GM18517 (cell line): ENCODE results near the gene LY86.

Experiments used
- ATAC-seq: cut with Tn5 transposase; IDR thresholded peaks from one replicate; pipeline ENCODE4 v1.9.1; 2021; ENCODE audit warnings: mild to moderate bottlenecking, moderate library complexity; ENCODE audit not compliant: unreplicated experiment

The LY86 gene

DNA sequence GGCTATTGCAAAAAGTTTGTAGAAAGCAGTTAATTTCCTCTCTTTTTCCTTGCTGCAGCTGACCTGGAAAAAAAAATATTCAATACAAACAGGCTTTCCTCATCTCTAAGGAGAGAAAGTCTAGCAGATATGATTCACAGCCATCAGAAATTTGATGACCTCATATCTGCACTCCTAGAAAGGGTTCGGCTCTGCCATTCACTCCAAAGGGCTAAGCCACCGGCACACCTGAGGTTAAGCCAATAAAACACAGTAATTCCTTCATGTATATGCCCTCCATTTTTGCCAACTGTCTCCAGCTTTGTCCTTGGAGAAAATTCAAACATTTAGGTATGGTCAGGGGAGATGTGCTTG, 18.7 kb upstream of the LY86 start:
- ATAC-seq, result no peak

DNA sequence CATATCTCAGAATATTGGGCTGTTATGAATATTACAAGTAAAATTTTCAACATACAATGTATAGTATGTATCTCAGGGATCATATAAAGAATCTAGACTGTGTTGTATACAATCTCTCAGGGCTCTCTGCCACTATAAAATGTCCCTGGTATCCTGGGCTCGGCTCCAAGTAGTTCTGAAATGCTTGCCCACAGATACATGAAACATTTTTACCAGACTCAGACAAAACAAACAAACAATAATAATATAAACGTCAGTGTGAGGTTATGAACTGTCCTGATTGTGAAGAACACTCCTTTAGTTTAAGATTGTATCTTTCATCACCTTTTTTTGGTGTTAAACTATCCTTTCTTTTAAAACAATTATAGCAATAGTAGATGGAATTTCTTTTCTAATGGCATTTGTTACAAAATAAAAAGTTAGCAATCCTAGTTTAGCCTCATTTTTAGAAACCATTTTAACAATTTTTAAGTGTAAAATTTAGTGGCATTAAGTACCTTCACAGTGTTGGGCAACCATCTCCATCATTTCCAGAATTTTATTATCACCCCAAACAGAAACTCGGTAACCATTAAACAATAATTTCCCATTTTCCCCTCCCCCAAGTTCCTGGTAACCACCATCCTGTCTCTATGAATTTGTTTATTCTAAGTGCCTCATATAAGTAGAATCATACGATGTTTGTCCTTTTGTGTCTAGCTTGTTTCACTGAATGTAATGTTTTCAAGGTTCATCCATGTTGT, 17.4 kb upstream of the LY86 start:
- ATAC-seq, result no peak

DNA sequence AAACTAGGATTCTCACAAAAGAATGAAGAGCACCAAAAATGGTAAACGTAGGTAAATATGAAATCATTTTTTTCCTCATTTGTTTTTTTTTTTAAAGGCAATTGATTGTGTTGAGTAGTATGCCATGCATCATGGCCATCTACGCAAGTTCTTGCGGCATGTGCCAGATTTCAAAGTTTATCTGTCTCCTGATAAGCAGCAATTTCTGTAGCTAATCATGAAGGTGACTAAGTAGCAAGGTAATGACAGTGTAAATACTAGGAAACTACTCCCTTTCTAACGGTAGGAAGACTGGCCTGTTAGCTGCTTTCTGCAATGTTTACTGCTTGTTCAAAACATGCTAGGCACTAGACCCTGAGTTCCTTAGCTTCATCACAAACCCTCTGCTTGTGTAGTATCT, 13.4 kb upstream of the LY86 start:
- ATAC-seq, result no peak

DNA sequence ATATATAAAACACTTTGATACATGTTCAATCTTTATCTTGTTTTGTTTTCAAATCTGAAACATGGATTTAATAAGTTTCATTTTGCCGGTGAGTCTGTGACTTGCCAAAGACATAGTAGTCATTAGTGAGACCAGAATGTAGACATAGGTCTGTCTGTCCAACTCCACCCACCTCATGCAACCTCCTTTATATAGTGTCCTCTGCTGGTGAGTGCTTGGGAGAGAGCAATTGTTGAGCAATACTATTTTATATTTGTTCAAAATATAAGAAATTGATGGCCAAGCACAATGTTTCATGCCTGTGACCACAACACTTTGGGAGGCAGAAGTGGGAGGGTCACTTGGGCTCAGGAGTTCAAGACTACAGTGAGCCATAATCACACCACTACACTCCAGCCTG, 10.8 kb upstream of the LY86 start:
- ATAC-seq, result no peak

DNA sequence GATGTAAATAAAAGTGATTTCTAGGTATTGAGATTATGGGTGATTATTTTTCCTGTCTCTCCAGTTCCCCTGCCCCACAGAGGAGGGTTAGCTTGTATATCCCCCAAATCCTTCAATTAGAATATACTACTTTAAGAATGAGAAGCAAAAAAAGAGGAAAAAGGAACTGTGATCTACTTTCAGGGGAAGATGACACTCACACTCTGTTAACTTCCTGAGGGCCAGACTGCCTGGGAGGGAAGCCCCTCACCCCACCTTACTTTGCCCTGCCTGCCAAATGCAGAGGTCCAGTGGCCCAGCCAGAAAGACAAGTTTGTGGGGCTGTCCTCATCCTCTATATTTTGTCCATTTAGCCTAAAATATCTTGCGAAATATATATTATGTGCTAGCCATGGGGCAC, 9.2 kb upstream of the LY86 start:
- no peak for ATAC-seq

DNA sequence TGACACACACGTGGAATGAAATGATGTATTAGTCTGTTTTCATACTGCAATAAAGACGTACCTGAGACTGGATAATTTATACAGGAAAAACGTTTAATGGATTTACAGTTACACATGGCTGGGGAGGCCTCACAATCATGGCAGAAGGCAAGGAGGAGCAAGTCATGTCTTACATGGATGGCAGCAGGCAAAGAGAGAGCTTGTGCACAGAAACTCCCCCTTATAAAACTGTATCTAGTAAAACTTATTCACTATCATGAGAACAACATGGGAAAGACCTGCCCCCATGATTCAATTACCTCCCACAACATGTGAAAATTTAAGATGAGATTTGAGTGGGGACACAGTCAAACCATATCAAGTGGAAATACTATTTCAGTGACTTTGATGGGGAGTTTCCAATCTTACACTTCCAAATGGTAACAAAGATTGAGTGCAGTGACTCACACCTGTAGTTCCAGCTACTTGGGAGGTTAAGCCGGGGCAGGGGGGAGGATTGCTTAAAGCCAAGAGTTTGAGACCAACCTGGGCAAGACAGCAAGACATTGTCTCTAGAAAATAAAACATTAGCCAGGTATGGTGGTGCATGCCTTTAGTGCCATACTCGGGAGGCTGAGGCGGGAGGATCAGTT, 8.2 kb upstream of the LY86 start:
- ATAC-seq, result no peak

DNA sequence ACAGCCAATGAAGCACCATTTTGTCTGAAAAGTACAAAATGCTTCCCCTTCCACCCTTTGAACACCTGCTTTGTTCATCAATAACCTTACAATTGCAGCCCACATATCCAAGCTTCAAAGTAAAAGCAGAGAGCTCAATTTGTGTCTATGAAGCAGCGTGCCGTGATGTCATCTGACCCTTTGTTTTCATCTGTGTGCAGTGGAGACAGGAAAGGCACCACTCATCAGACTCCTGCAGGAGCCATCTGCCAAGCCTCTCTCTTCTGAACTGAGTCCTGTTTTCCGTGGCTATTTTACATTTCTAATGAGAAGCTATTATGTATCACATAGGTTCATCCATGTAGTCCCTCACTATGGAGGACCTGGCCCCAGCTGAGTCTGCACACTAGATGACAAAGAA, 7.5 kb upstream of the LY86 start:
- ATAC-seq, result no peak

DNA sequence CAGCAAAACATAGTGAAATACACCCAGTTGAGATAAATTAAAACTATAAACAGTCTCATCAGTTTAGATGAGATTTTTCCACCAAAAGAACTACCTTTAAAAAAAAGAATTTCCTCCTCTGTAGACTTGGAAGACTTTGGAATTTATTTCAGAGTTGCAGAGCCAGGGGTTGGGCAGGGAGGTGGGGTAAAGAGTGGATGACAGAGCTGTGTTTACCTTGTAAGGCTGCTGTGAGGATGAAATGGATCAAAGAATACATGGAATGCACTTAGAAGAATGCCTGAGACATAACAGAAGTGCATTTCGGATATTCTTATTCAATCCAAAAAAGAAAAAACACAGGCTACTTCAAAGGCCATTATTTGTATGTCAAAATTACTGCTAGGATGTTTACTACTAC, 6.4 kb upstream of the LY86 start:
- no peak for ATAC-seq

DNA sequence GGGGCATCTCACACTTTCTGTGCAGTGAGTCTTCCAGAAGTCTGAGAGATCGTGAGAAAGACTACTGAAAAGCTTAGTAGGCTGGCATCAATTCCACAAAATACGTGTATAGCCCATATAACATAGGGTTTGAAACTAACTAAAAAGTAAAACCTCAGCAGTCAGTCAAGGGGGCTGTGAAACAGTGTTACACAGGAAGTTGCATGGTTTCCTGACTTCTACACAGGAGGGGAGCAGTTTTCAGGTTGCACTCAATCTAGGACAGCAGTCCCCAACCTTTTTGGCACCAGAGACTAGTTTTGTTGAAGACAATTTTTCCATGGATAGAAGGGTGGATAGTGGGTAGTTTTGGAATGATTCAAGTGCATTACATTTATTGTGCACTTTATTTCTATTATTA, 4.7 kb upstream of the LY86 start:
- ATAC-seq, result no peak

DNA sequence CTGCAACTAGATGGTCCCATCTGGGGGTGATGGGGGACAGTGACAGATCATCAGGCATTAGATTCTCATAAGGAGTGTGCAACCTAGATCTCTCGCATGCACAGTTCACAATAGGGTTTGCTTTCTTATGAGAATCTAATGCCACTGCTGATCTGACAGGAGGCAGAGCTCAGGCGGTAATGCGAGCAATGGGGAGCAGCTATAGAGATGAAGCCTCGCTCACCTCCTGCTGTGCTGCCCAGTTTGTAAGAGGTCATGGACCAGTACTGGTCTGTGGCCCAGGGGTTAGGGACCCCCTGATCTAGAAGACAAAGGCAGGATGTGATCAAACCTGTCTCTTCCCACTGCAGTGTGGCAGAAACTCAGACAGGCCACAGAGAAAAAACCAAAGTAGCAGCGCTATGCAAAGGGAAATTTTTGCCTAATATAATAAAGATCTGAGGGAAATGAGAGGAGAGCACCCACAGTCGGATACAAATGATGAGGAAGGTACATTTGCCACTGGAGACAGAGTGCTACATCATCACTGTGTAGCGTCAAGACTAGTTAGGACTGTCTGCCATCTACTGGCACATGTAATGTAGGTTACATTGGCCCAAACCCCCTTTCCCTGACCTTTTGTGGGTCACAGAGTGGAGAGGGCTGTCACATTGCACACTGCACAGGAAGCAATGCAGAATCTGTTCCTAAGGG, 4.1 kb upstream of the LY86 start:
- peak; percentile 25 for ATAC-seq

DNA sequence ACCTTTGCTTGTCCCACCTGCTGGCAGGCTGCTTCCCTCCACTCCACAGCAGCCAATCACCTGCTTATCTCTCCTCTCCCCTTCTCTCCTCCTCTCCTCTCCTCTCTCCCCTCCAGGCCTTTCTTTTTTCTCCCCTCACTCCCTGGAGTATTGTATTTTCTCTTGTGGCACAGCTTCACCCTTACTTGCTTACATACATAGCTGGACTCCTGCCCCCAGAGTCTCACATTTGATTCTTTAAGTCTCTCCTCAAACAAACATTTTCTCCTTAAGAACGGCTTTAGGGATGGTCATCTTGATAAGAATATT, 3.6 kb upstream of the LY86 start:
- ATAC-seq, result no peak

DNA sequence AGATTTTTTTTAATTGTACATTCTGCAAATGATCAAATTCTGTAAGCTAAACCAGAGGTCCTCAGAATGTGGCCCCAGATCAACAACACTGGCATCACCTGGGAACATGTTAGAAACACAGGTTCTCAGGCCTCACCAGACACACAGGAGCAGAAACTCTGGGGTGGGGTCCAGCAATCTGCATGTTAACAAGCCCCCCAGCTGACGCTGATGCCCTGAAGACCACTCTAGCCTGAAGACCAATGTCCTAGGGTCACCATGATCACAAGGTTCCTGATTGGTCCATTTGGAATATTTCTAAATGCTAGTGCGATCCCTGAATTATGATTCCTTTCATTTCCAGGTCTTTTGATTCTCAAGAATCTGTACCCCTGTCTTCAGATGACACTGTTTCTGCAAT, 2.4 kb upstream of the LY86 start:
- ATAC-seq, result no peak

DNA sequence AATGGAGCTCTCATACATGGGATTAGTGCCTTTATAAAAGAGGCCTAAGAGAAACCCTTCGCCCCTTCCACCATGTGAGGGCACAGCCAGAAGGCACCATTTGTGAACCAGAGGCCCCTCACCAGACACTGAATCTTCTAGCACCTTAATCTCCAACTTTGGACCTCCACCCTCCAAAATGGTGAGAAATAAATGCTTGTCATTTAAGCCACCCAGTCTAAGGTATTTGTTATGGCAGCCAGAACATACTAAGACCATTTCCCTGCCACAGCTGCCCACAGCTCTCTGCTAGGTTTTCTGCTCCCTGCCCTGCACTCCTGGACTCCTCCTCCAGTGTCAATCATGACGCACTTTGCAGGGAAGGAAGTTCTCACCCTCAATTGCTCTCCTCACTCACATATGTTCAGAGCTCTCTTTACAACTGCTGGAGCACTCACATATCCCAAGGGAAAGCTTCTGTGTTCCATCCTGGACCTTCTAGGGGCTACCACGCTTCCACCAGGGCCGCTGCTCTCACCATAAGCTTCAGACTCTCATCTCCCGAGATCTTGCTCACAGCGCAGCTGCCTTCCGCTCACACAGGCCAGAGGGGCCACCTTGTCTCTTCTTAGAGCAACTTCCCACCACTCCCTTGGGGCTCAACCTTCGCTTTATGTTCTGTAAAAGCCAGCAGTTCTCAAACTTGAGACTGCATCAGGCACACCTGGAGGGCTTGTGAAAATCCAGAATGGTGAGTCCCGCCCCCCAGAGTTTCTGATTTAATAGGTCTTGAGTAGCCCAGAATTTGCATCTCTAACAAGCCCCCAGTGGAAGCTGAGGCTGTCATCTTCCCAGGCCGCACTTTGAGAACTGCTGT, 1.6 kb upstream of the LY86 start:
- peak; percentile 56 for ATAC-seq

DNA sequence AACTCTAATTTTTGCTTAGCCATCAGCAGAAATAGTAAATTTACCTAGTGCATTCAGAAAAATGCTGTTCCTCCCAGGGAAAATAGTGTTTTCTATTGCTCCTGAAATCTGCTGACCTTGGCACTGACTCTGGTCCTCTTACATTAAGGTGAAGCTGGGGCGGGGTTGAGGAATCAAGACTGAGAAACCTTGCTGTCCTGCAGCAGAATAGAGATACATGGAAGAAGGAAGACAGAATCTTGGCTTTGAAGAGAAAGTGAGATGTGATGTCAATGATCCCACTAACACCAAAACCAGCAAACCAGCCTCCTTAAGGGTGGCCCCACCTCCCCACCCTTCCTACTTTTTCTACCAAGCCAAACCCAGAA, 840 bp upstream of the LY86 start:
- no peak for ATAC-seq

DNA sequence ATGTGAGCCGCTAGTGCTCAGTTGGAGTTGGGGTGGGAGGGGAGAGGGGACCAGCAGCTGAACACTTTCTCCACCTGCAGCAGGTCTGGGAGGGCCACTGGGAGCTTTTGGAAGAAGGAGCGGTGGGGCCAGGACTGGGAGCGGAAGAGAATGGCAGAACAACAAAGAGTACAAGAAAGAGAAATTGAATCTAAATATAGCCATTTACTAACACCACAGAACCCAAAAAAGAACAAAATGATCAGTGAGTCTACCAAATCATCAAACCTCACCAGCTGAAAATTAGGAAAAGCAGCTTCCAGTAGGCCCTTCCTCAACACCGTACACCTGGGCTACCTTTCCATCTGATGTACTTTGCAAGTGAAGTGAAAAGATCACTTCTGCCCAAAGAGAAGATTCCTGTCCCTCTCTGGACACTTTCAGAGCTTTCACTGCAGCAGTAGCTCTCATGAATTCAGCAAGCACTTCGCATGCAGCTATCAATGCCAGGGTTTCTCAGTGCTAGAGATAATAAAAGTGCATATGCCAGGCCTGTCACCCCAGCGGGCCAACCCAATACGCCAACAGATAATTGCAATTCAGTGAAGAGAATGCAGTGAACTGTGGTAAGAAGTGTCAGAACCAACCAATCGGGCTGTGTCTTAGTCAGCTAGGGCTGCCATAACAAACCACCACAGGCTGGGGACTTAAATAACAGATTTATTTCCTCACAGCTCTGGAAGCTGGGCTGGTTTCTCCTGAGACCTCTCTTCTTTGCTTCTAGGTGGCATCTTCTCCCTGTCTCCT, 597 bp downstream of the LY86 start:
- ATAC-seq, result no peak

DNA sequence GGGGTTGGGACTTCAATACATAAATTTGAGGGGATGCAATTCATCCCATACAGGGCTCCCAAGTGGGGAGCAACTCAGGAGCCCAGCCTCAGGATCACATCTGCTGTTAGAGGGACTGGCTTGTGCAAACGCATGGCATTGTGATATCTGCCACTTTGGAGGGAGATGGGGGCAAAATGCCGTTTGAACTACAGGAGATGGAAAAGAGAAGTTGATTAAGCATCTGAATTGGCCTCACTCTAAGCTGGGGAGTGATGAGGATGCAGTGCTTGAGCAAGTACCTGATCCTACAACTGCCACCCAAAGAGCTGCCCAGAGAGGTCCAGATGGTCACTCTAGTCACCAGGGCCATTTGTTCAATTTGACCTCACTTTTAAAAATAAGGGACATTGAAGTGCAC, 2.0 kb downstream of the LY86 start:
- no peak for ATAC-seq

DNA sequence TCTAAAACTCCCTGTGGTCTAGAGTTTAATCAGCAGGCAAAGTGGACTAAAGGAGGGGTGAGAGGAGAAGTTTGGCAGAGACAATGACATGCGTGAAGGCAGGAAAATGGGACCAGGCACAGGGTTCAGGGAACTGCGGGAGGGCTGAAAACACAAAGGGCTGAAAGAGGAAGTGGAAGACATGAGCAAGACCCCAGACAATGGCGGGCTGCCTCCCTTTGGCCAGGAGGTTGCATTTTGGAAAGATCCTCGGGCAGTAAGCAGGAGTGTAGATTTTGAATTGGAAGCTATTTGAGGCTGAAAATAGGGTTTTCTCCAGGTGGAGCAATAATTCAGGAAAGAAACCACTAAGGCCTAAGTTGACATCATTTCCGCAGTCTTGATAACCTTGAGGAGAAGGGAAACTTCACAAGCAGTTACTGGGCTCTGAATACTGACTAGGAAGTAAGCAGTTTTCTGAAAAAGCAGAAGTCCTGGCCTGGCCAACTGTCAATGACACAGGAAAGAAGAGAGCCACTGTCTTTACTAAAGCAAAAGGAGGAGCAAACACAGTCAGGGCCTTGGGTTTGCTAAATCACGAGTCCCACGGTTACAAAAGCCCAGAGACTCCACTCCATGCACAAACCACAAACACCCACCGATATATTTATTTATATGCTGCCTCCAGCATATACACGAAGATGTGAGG, 3.4 kb downstream of the LY86 start:
- ATAC-seq, result peak; percentile 23

DNA sequence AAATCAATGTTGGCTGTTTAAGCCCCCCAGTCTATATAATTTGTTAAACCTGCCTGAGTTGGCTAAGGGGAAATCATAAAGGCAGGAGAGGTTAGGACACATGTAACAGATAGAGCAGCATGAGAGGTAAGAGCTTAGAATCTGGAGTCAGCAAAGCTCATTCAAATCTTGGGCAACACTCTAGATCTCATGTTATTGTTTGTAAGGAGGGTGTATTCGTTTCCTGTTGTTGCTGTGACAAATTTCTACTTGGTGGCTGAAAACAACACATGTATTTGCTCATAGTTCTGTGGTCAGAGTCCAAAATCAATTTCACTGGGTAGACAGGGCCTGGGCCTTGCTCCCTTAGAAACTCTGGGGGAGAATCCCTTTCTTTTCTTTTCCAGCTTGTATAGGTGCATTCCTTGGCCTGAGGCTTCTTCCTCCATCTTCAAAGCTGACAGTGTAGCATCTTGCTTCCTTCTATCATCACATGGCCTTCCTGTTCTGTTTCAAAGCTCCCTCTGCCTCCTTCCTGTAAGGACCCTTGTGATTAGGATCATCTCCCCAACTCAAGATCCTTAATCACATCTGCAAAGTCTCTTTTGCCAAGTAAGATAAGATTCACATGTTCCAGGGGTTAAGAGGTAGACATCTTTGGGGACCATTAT, 4.4 kb downstream of the LY86 start:
- ATAC-seq, result no peak

DNA sequence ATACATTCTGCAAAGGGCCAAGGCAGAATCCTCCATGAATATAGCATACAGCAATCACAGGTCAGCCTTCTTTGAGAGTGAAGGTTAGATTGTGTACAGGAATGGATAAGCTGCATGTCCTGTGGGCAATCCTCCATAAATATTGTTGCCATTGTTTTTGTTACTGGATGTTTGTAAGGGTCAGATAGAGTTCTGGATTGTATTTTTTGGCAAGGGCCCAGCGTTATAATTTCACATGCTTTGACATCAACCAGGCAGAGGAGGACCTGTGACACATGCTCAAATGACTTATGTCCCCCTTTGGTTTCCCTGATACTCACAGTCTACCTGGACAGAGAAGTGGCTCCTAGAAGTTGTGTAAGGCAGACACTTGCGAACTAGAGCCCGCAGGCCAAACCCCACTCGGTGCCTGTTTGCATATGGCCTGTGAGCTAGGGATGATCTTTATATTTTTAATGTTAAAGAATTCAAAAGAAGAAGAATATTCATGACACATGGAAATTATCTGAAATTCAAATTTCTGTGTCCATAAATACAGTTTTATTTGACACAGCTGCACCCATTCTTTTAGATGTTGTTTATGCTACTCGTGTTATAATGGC, 5.4 kb downstream of the LY86 start:
- no peak for ATAC-seq

DNA sequence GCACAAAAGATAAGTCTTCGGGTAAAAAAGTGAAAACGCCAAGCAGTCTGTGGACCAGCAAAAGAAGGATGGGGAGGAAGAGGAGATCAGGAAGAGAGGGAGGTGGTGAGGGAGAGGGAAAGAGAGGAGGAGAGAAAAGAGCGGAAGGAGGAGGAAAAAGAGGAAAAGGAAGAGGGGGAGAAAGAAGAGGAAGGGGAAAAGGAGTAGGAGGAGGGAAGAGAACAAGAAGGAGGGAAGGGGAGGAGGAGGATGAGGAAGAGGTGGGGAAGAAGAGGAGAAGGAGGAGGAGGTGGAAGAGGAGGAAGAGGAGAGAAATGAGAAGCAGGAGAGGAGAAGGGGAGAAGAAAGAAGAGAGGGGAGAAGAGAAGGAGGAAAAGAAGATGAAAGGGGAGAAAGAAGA, 6.5 kb downstream of the LY86 start:
- ATAC-seq, result no peak
